ENCODE measurements around the gene CFAP43. TPM values are rescaled to one million over a fixed set of nuclear protein-coding genes. Genes with fewer than 3 reads are reported as not detected.

CFAP43 gene
- total and polyA plus RNA-seq, 10 of the 15 experiments (the other 5 are each of a cell fraction or from before 2014, with no cell fraction given): 0.06 to 0.14 (median 0.10) TPM; not detected in 5

MicroRNAs within 50 kb of the gene (microRNA counts, 767-probe panel; counts per million panel counts)
- microRNA hsa-miR-609: 55.3 counts per million

Small RNAs within 50 kb of the gene (microRNA-seq; reads per million reads assigned to microRNA genes)
- gene MIR4482 (not detected), gene MIR609 (not detected)

Small RNAs within 50 kb of the gene (small RNA-seq; reads per million reads assigned to genes)
- gene MIR4482 (not detected), gene MIR609 (not detected)

Other genes starting within 250 kb of the CFAP43 start
- not detected in 2 replicates for gene COL17A1, start 146.5 kb downstream of the CFAP43 start, total RNA-seq (2014; rRNA removed)
- gene COL17A1, start 146.5 kb downstream of the CFAP43 start, total RNA-seq (2014; rRNA removed; fragmentation: Illumina TruSeq; extraction: Trizol): not detected in 2 replicates
- 0.05 TPM in 1 of 2 replicates, not detected in the other for gene COL17A1, start 146.5 kb downstream of the CFAP43 start, total RNA-seq (2021)
- 0.22 TPM in 1 of 2 replicates, not detected in the other for gene COL17A1, start 146.5 kb downstream of the CFAP43 start, polyA plus RNA-seq (2011; rRNA removed)
- not detected in 2 replicates for gene COL17A1, start 146.5 kb downstream of the CFAP43 start, polyA plus RNA-seq (2014; fragmentation: Illumina TruSeq; extraction: Trizol)
- not detected for gene COL17A1, start 146.5 kb downstream of the CFAP43 start, polyA plus RNA-seq (2014; fragmentation: Nextera tagmentation; extraction: Ambion mirVana)
- not detected in 2 replicates for gene COL17A1, start 146.5 kb downstream of the CFAP43 start, polyA plus RNA-seq (2014; rRNA removed)
- gene COL17A1, start 146.5 kb downstream of the CFAP43 start, polyA plus RNA-seq (2016; fragmentation: Nextera tagmentation; extraction: Ambion mirVana): under 1 TPM in 1 of 2 experiments, not detected in 1; 0.08 TPM
- 7.9 and 13.7 TPM in 2 replicates for gene SFR1, start 110.2 kb downstream of the CFAP43 start, total RNA-seq (2014; rRNA removed)
- gene SFR1, start 110.2 kb downstream of the CFAP43 start, total RNA-seq (2014; rRNA removed; fragmentation: Illumina TruSeq; extraction: Trizol): 14.6 and 15.0 TPM in 2 replicates
- gene SFR1, start 110.2 kb downstream of the CFAP43 start, total RNA-seq (2021): 9.0 and 10.0 TPM in 2 replicates
- gene SFR1, start 110.2 kb downstream of the CFAP43 start, polyA plus RNA-seq (2011; rRNA removed): 6.9 and 14.0 TPM in 2 replicates
- 14.9 and 18.5 TPM in 2 replicates for gene SFR1, start 110.2 kb downstream of the CFAP43 start, polyA plus RNA-seq (2014; fragmentation: Illumina TruSeq; extraction: Trizol)
- gene SFR1, start 110.2 kb downstream of the CFAP43 start, polyA plus RNA-seq (2014; fragmentation: Nextera tagmentation; extraction: Ambion mirVana): 10 to 100 TPM; 25.4 to 31.5 TPM
- 8.1 and 9.6 TPM in 2 replicates for gene SFR1, start 110.2 kb downstream of the CFAP43 start, polyA plus RNA-seq (2014; rRNA removed)
- gene SFR1, start 110.2 kb downstream of the CFAP43 start, polyA plus RNA-seq (2016; fragmentation: Nextera tagmentation; extraction: Ambion mirVana): 10 to 100 TPM; 20.6 to 21.2 TPM
- 96.6 and 99.7 TPM in 2 replicates for gene GSTO1, start 22.5 kb upstream of the CFAP43 start, total RNA-seq (2014; rRNA removed)
- gene GSTO1, start 22.5 kb upstream of the CFAP43 start, total RNA-seq (2014; rRNA removed; fragmentation: Illumina TruSeq; extraction: Trizol): 91.6 and 95.1 TPM in 2 replicates
- 97.2 and 102 TPM in 2 replicates for gene GSTO1, start 22.5 kb upstream of the CFAP43 start, total RNA-seq (2021)
- gene GSTO1, start 22.5 kb upstream of the CFAP43 start, polyA plus RNA-seq (2011; rRNA removed): 197 and 239 TPM in 2 replicates
- 108 and 111 TPM in 2 replicates for gene GSTO1, start 22.5 kb upstream of the CFAP43 start, polyA plus RNA-seq (2014; fragmentation: Illumina TruSeq; extraction: Trizol)
- gene GSTO1, start 22.5 kb upstream of the CFAP43 start, polyA plus RNA-seq (2014; fragmentation: Nextera tagmentation; extraction: Ambion mirVana): 100 to 1,000 TPM in 1 of 2 experiments, 10 to 100 TPM in 1; 53.1 to 149 TPM
- gene GSTO1, start 22.5 kb upstream of the CFAP43 start, polyA plus RNA-seq (2014; rRNA removed): 102 and 112 TPM in 2 replicates
- 100 to 1,000 TPM; 192 to 195 TPM for gene GSTO1, start 22.5 kb upstream of the CFAP43 start, polyA plus RNA-seq (2016; fragmentation: Nextera tagmentation; extraction: Ambion mirVana)
- 0.51 and 0.65 TPM in 2 replicates for gene GSTO2, start 36.8 kb upstream of the CFAP43 start, total RNA-seq (2014; rRNA removed)
- gene GSTO2, start 36.8 kb upstream of the CFAP43 start, total RNA-seq (2014; rRNA removed; fragmentation: Illumina TruSeq; extraction: Trizol): 0.40 and 0.51 TPM in 2 replicates
- gene GSTO2, start 36.8 kb upstream of the CFAP43 start, total RNA-seq (2021): 0.26 and 0.48 TPM in 2 replicates
- gene GSTO2, start 36.8 kb upstream of the CFAP43 start, polyA plus RNA-seq (2011; rRNA removed): 0.62 and 0.72 TPM in 2 replicates
- gene GSTO2, start 36.8 kb upstream of the CFAP43 start, polyA plus RNA-seq (2014; fragmentation: Illumina TruSeq; extraction: Trizol): 0.19 and 0.43 TPM in 2 replicates
- gene GSTO2, start 36.8 kb upstream of the CFAP43 start, polyA plus RNA-seq (2014; fragmentation: Nextera tagmentation; extraction: Ambion mirVana): under 1 TPM; 0.16 to 0.53 TPM
- 0.65 and 0.86 TPM in 2 replicates for gene GSTO2, start 36.8 kb upstream of the CFAP43 start, polyA plus RNA-seq (2014; rRNA removed)
- under 1 TPM; 0.18 to 0.79 TPM for gene GSTO2, start 36.8 kb upstream of the CFAP43 start, polyA plus RNA-seq (2016; fragmentation: Nextera tagmentation; extraction: Ambion mirVana)
- gene ITPRIP, start 106.1 kb upstream of the CFAP43 start, total RNA-seq (2014; rRNA removed): 4.4 and 5.6 TPM in 2 replicates
- 2.3 and 2.4 TPM in 2 replicates for gene ITPRIP, start 106.1 kb upstream of the CFAP43 start, total RNA-seq (2014; rRNA removed; fragmentation: Illumina TruSeq; extraction: Trizol)
- 10.4 and 11.3 TPM in 2 replicates for gene ITPRIP, start 106.1 kb upstream of the CFAP43 start, total RNA-seq (2021)
- 2.7 and 6.5 TPM in 2 replicates for gene ITPRIP, start 106.1 kb upstream of the CFAP43 start, polyA plus RNA-seq (2011; rRNA removed)
- 3.2 and 5.4 TPM in 2 replicates for gene ITPRIP, start 106.1 kb upstream of the CFAP43 start, polyA plus RNA-seq (2014; fragmentation: Illumina TruSeq; extraction: Trizol)
- 1 to 10 TPM in 1 of 2 experiments, under 1 TPM in 1; 0.82 to 1.2 TPM for gene ITPRIP, start 106.1 kb upstream of the CFAP43 start, polyA plus RNA-seq (2014; fragmentation: Nextera tagmentation; extraction: Ambion mirVana)
- 6.3 and 6.6 TPM in 2 replicates for gene ITPRIP, start 106.1 kb upstream of the CFAP43 start, polyA plus RNA-seq (2014; rRNA removed)
- 1 to 10 TPM; 8.6 to 8.7 TPM for gene ITPRIP, start 106.1 kb upstream of the CFAP43 start, polyA plus RNA-seq (2016; fragmentation: Nextera tagmentation; extraction: Ambion mirVana)
- 0.27 and 0.28 TPM in 2 replicates for gene CFAP58, start 121.5 kb upstream of the CFAP43 start, total RNA-seq (2014; rRNA removed)
- 0.22 and 0.37 TPM in 2 replicates for gene CFAP58, start 121.5 kb upstream of the CFAP43 start, total RNA-seq (2014; rRNA removed; fragmentation: Illumina TruSeq; extraction: Trizol)
- 0.19 and 0.26 TPM in 2 replicates for gene CFAP58, start 121.5 kb upstream of the CFAP43 start, total RNA-seq (2021)
- gene CFAP58, start 121.5 kb upstream of the CFAP43 start, polyA plus RNA-seq (2011; rRNA removed): 0.19 and 0.39 TPM in 2 replicates
- 0.35 and 1.1 TPM in 2 replicates for gene CFAP58, start 121.5 kb upstream of the CFAP43 start, polyA plus RNA-seq (2014; fragmentation: Illumina TruSeq; extraction: Trizol)
- under 1 TPM; 0.03 to 0.11 TPM for gene CFAP58, start 121.5 kb upstream of the CFAP43 start, polyA plus RNA-seq (2014; fragmentation: Nextera tagmentation; extraction: Ambion mirVana)
- 0.13 and 0.23 TPM in 2 replicates for gene CFAP58, start 121.5 kb upstream of the CFAP43 start, polyA plus RNA-seq (2014; rRNA removed)
- under 1 TPM; 0.04 to 0.24 TPM for gene CFAP58, start 121.5 kb upstream of the CFAP43 start, polyA plus RNA-seq (2016; fragmentation: Nextera tagmentation; extraction: Ambion mirVana)

Measured in GM12878 (cell line).